C4-2B (cell line): ENCODE results near the gene SUFU.

Experiments
- ZFX ChIP-seq: fragments of 450-650 bp; IDR thresholded peaks from 2 replicates; pipeline ENCODE4 v1.6.1; 2017
- TF ChIP-seq, protein P1 (sequence below): fragments of 450-650 bp; conservative IDR thresholded peaks from 2 replicates; pipeline ENCODE4 v1.5.1; 2017; ENCODE audit warnings: mild to moderate bottlenecking

DNA sequence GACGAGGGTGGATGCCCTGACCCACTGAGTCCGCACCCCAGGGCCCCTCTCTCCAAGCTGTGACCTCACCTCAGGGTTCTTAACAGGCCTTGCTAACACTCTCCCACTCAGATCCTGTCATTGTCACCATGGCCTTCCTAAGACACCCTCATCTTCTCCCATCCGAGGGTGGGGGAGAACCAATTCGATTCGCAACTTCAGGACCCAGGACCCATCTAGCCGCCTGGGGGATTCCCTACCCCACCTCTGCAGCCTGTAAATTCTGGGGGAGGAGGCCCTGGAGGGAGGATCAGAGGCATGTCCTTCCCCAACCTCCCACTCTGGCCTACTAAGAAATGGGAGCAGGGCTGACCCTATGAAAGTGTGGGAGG is 157.9 kb downstream of the SUFU start:
- TF ChIP-seq, protein P1, sequence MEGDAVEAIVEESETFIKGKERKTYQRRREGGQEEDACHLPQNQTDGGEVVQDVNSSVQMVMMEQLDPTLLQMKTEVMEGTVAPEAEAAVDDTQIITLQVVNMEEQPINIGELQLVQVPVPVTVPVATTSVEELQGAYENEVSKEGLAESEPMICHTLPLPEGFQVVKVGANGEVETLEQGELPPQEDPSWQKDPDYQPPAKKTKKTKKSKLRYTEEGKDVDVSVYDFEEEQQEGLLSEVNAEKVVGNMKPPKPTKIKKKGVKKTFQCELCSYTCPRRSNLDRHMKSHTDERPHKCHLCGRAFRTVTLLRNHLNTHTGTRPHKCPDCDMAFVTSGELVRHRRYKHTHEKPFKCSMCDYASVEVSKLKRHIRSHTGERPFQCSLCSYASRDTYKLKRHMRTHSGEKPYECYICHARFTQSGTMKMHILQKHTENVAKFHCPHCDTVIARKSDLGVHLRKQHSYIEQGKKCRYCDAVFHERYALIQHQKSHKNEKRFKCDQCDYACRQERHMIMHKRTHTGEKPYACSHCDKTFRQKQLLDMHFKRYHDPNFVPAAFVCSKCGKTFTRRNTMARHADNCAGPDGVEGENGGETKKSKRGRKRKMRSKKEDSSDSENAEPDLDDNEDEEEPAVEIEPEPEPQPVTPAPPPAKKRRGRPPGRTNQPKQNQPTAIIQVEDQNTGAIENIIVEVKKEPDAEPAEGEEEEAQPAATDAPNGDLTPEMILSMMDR: no peak
- no peak for TF ChIP-seq ZFX
